IMR-90 (cell line): Measurements from ENCODE around the gene LONP2. TPM values are rescaled to one million over a fixed set of nuclear protein-coding genes. Genes with fewer than 3 reads are reported as not detected.

Source experiments
- ATAC-seq: fragments of 200-7000 bp; cut with Tn5 transposase; 2 replicates; pipeline ENCODE4 v1.9.1; 2020; ENCODE audit warnings: low read depth, mild to moderate bottlenecking, moderate library complexity
- BruUV-seq: library from RNA; stranded (reverse); fragments of 400-500 nt; replicated peaks from 2 replicates; lab custom pipeline; 2021; lab: Mats Ljungman, UMichigan
- CTCF ChIA-PET: fragments of 300-600 bp; formaldehyde crosslinking; extraction: SDS; loops from one replicate; lab custom pipeline; 2021; ENCODE audit warnings: antibody characterized with exemption; lab: Yijun Ruan, JAX
- POLR2A ChIA-PET: fragments of 300-600 bp; sonication (Branson Sonifier 250); formaldehyde crosslinking; loops from one replicate; lab custom pipeline; 2022; ENCODE audit warnings: antibody characterized with exemption; ENCODE audit not compliant: unreplicated experiment; lab: Charles Lee
- DNase-seq: peaks from one replicate; pipeline ENCODE4 v3.0.0; 2013
- H2AFZ ChIP-seq: replicated peaks from 2 replicates; pipeline ENCODE3; 2013; ENCODE audit warnings: low read length, mild to moderate bottlenecking; ENCODE audit not compliant: poor library complexity
- H2AK5ac ChIP-seq: 2 replicates; pipeline ENCODE4 v1.6.1; 2013; ENCODE audit warnings: low read depth, low read length, inconsistent platforms
- H2AK9ac ChIP-seq: replicated peaks from 2 replicates; pipeline ENCODE3; 2013; ENCODE audit warnings: mild to moderate bottlenecking, low read depth, low read length, moderate library complexity; ENCODE audit not compliant: poor library complexity
- H2BK120ac ChIP-seq: 2 replicates; pipeline ENCODE4 v1.6.1; 2013; ENCODE audit warnings: low read depth, low read length, inconsistent platforms
- H2BK15ac ChIP-seq: 3 replicates; pipeline ENCODE4 v1.6.1; 2013; ENCODE audit warnings: low read depth, low read length, inconsistent platforms
- H2BK20ac ChIP-seq: 2 replicates; pipeline ENCODE4 v1.6.1; 2013; ENCODE audit warnings: low read depth, mild to moderate bottlenecking, inconsistent platforms, low read length, moderate library complexity
- H2BK5ac ChIP-seq: 2 replicates; pipeline ENCODE4 v1.6.1; 2013; ENCODE audit warnings: mild to moderate bottlenecking, low read depth, low read length, inconsistent platforms; ENCODE audit not compliant: poor library complexity, severe bottlenecking
- H3K14ac ChIP-seq: replicated peaks from 2 replicates; pipeline ENCODE4 v1.6.1; 2013; ENCODE audit warnings: low read depth, low read length, inconsistent platforms
- H3K18ac ChIP-seq: 2 replicates; pipeline ENCODE4 v1.6.1; 2013; ENCODE audit warnings: low read depth, low read length, control low read depth
- H3K23ac ChIP-seq: 2 replicates; pipeline ENCODE4 v1.6.1; 2013; ENCODE audit warnings: low read depth, low read length, inconsistent platforms
- H3K27ac ChIP-seq: 2 replicates; pipeline ENCODE4 v1.5.1; 2013; ENCODE audit warnings: mild to moderate bottlenecking, control low read depth, low read length; ENCODE audit not compliant: insufficient read depth
- H3K27me3 ChIP-seq: 2 replicates; pipeline ENCODE4 v1.6.1; 2013; ENCODE audit warnings: low read length; ENCODE audit not compliant: control insufficient read depth, insufficient read depth
- H3K36me3 ChIP-seq: 2 replicates; pipeline ENCODE4 v1.6.1; 2013; ENCODE audit warnings: low read length, mixed read lengths; ENCODE audit not compliant: control insufficient read depth, insufficient read depth
- H3K4ac ChIP-seq: 2 replicates; pipeline ENCODE4 v1.6.1; 2013; ENCODE audit warnings: low read depth, low read length, inconsistent platforms
- H3K4me1 ChIP-seq: 2 replicates; pipeline ENCODE4 v1.6.1; 2013; ENCODE audit warnings: low read length, mixed read lengths; ENCODE audit not compliant: control insufficient read depth, insufficient read depth
- H3K4me2 ChIP-seq: 2 replicates; pipeline ENCODE4 v1.6.1; 2013; ENCODE audit warnings: low read depth, mild to moderate bottlenecking, control low read depth, low read length, moderate library complexity
- H3K4me3 ChIP-seq: 2 replicates; pipeline ENCODE4 v1.5.1; 2013; ENCODE audit warnings: low read depth, mild to moderate bottlenecking, control low read depth, low read length, moderate library complexity; ENCODE audit not compliant: insufficient read depth
- H3K56ac ChIP-seq: 2 replicates; pipeline ENCODE4 v1.6.1; 2013; ENCODE audit warnings: low read length, inconsistent platforms; ENCODE audit not compliant: insufficient read depth; ENCODE audit errors: extremely low read depth
- H3K79me1 ChIP-seq, 2 experiments: 2 replicates each; pipeline ENCODE4 v1.6.1; 2013; ENCODE audit warnings: low read length in 2 of 2, inconsistent platforms in 1 of 2, low read depth in 1 of 2
- H3K9ac ChIP-seq: 2 replicates; pipeline ENCODE4 v1.6.1; 2013; ENCODE audit warnings: low read depth, low read length, control low read depth
- H3K9me1 ChIP-seq: 2 replicates; pipeline ENCODE4 v1.6.1; 2013; ENCODE audit warnings: low read length, inconsistent platforms; ENCODE audit not compliant: insufficient read depth
- H3K9me3 ChIP-seq: 2 replicates; pipeline ENCODE4 v1.6.1; 2013; ENCODE audit warnings: low read length; ENCODE audit not compliant: control insufficient read depth, insufficient read depth
- H4K20me1 ChIP-seq: 2 replicates; pipeline ENCODE4 v1.6.1; 2013; ENCODE audit warnings: low read length, inconsistent platforms; ENCODE audit not compliant: insufficient read depth
- H4K5ac ChIP-seq: 2 replicates; pipeline ENCODE4 v1.6.1; 2013; ENCODE audit warnings: mild to moderate bottlenecking, low read depth, low read length, control low read depth
- H4K8ac ChIP-seq, 2 experiments: 2 replicates each; pipeline ENCODE4 v1.6.1; 2013; ENCODE audit warnings: low read depth in 2 of 2, low read length in 2 of 2, control low read depth in 1 of 2, inconsistent platforms in 1 of 2
- H4K91ac ChIP-seq: 2 replicates; pipeline ENCODE4 v1.6.1; 2013; ENCODE audit warnings: low read depth, low read length, inconsistent platforms; ENCODE audit not compliant: insufficient read depth
- BHLHE40 ChIP-seq: fragments of 150-350 bp; IDR thresholded peaks from 2 replicates; pipeline ENCODE4 v1.6.1; 2016; ENCODE audit warnings: mild to moderate bottlenecking, low read depth, low read length
- MXI1 ChIP-seq: IDR thresholded peaks from 2 replicates; pipeline ENCODE4 v1.6.1; 2012; ENCODE audit warnings: low read depth, mild to moderate bottlenecking, low read length, moderate library complexity, borderline replicate concordance
- RAD21 ChIP-seq: IDR thresholded peaks from 2 replicates; pipeline ENCODE4 v1.6.1; 2012; ENCODE audit warnings: low read length, improper control_type of control experiment
- WGBS, 2 experiments: methylation state at CpG; one replicate each; pipeline versions ENCODE4 v1.1.5 to v1.1.7; 2013; ENCODE audit warnings: missing lambda C conversion rate in 2 of 2; ENCODE audit not compliant: insufficient read length in 1 of 2; ENCODE audit errors: extremely low coverage in 2 of 2; 5-methylcytosine and 5-hydroxymethylcytosine counted together
- dilution Hi-C: fragments of 300-500 bp; cut with HindIII; formaldehyde crosslinking; loops from one replicate; pipeline ENCODE4 v1.14.3; 2018; ENCODE audit warnings: low sequenced_read_pairs; ENCODE audit not compliant: unreplicated experiment
- in situ Hi-C: fragments of 300-500 bp; cut with MboI; formaldehyde crosslinking; loops from 3 replicates; pipeline ENCODE4 v1.14.3; 2019; ENCODE audit warnings: low sequenced_read_pairs, inconsistent platforms, mixed read lengths
- intact Hi-C: fragments of 100-400 bp; cut with micrococcal nuclease; formaldehyde crosslinking; loops from 2 replicates; pipeline ENCODE4 v1.10.0; 2022
- polyA plus RNA-seq, 3 experiments: library from polyadenylated mRNA; depleted of rRNA; stranded (reverse); fragments of >200 nt; gene quantifications; 2 replicates each; pipeline ENCODE4 v1.2.3, GENCODE V29; 2012; ENCODE audit warnings: low replicate concordance in 1 of 3
- total RNA-seq: library from RNA; depleted of rRNA; stranded (reverse); fragments of >200 nt; gene quantifications from 2 replicates; pipeline ENCODE4 v1.2.3, GENCODE V29; 2012

The LONP2 gene
- total and polyA plus RNA-seq, 2 of the 4 experiments (the other 2 are of a cell fraction) = 31.5 to 90.9 TPM

GRCh38 chr16:48232493-48233040 is 11.5 kb upstream of the LONP2 start:
- H3K4me2 ChIP-seq = 0 out of 2 replicates have a peak overlapping the region, but pooled peaks have one; percentile 34
- no peak for TF ChIP-seq MXI1
- 0 out of 2 replicates have a peak, but pooled peaks have one; percentile 13 for TF ChIP-seq BHLHE40
- no peak for TF ChIP-seq RAD21
- H2AK5ac ChIP-seq = no peak overlapping the region
- 0 out of 2 replicates have a peak, but pooled peaks cover 1% of the 10 kb centered on the region for H3K4me1 ChIP-seq
- H3K4me3 ChIP-seq = no peak overlapping the region
- H3K56ac ChIP-seq = no peak overlapping the region
- DNase-seq (peak; percentile 38), ATAC-seq (peak; percentile 63)
- WGBS, 2 experiments = no CpG with 5 or more reads among the region's 2 CpGs
- in situ Hi-C loops = no loop called here
- H4K5ac ChIP-seq = no peak overlapping the region
- BruUV-seq = no TSS peak
- H3K27ac ChIP-seq = no peak overlapping the region
- H2AK9ac ChIP-seq = no peak overlapping the region
- H3K9ac ChIP-seq = no peak overlapping the region
- CTCF ChIA-PET = interaction anchor here (2.3 kb wide), 1 partner anchor 391 kb away, joined by 7 read pairs; no protein-coding TSS in a partner anchor
- H3K14ac ChIP-seq = no peak overlapping the region
- H4K91ac ChIP-seq = no peak overlapping the region
- POLR2A ChIA-PET = no interaction called here
- no peaks in the 10 kb centered on the region for H3K9me3 ChIP-seq
- no peak overlapping the region for H2BK5ac ChIP-seq
- H3K27me3 ChIP-seq = peaks cover 6% of the 10 kb centered on the region
- H3K4ac ChIP-seq = no peak overlapping the region
- no peak overlapping the region for H2AFZ ChIP-seq
- H3K36me3 ChIP-seq = no peaks in the 10 kb centered on the region
- H3K23ac ChIP-seq = no peak overlapping the region
- H3K9me1 ChIP-seq = no peaks in the 10 kb centered on the region; the same call in 1 of the 2 replicates
- H2BK20ac ChIP-seq = no peak overlapping the region
- H3K79me1 ChIP-seq = no peaks in the 10 kb centered on the region
- dilution Hi-C loops = no loop called here
- H3K18ac ChIP-seq = no peak overlapping the region
- H2BK120ac ChIP-seq = no peak overlapping the region
- no peak overlapping the region for H2BK15ac ChIP-seq
- intact Hi-C loops = loop anchor here (1.0 to 2.0 kb wide), 3 partner anchors 310 to 398 kb away; no protein-coding TSS in a partner anchor
- no peaks in the 10 kb centered on the region for H4K20me1 ChIP-seq
- no peak overlapping the region for H4K8ac ChIP-seq
